Mesothelial cell of epicardium (in vitro differentiated cells): ENCODE results near the gene PKP4. TPM values are rescaled to one million over a fixed set of nuclear protein-coding genes. Genes with fewer than 3 reads are reported as not detected.

Source experiments
- DNase-seq, 2 experiments: peaks; one replicate each; pipeline ENCODE4 v3.0.0; 2021; ENCODE audit warnings: low spot score in 2 of 2; ENCODE audit not compliant: unreplicated experiment in 2 of 2
- H3K27ac Mint-ChIP-seq: 2 replicates; pipeline ENCODE4 v1.8.0; 2021; ENCODE audit warnings: mixed read lengths
- H3K27me3 Mint-ChIP-seq: 2 replicates; pipeline ENCODE4 v1.8.0; 2021; ENCODE audit warnings: low read depth, mixed read lengths
- H3K36me3 Mint-ChIP-seq: 2 replicates; pipeline ENCODE4 v1.8.0; 2021; ENCODE audit warnings: mixed read lengths
- H3K4me1 Mint-ChIP-seq: 2 replicates; pipeline ENCODE4 v1.8.0; 2021; ENCODE audit warnings: mixed read lengths
- H3K4me3 Mint-ChIP-seq: 2 replicates; pipeline ENCODE4 v1.8.0; 2021; ENCODE audit warnings: mild to moderate bottlenecking, moderate library complexity, mixed read lengths
- H3K9me3 Mint-ChIP-seq: 2 replicates; pipeline ENCODE4 v1.8.0; 2021; ENCODE audit warnings: mixed read lengths
- total RNA-seq: library from RNA; stranded (reverse); gene quantifications from 3 replicates; pipeline ENCODE4 v1.2.1, GENCODE V29; 2021
- TF ChIP-seq, protein P1 (sequence below): fragments of 200-600 bp; sonication (generic); IDR thresholded peaks from one replicate; pipeline ENCODE4 v1.5.0; 2021; ENCODE audit warnings: antibody characterized with exemption; ENCODE audit not compliant: unreplicated experiment

PKP4 gene
- total RNA-seq, 1 donor from 2014 or later = 70.8 TPM

DNA sequence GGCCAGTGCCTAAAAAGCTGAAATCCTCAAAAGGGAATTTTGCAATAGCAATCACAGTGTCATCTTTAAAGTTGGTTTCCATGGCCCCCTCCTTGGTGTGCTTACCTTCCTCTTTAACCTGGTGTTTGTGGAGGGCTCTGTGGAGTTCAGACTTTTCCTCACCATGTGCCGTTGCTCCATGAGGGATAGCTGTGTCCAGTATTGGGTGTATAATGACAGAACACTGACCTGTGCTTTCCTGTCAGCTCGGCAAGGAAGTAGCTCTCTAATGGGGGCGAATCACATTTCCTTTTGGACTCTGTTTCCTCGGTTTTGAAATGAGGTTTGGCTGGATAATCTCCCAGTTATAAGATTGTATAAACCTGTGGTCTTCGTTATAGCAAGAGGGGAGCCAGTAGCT, 172.4 kb downstream of the PKP4 start:
- Mint-ChIP-seq H3K27ac (no peak overlapping the region), H3K4me3 (no peak overlapping the region), H3K27me3 (no peaks in the 10 kb centered on the region), H3K9me3 (no peaks in the 10 kb centered on the region), H3K4me1 (no peaks in the 10 kb centered on the region), H3K36me3 (peaks cover 30% of the 10 kb centered on the region)
- no peak for DNase-seq
- TF ChIP-seq, protein P1, sequence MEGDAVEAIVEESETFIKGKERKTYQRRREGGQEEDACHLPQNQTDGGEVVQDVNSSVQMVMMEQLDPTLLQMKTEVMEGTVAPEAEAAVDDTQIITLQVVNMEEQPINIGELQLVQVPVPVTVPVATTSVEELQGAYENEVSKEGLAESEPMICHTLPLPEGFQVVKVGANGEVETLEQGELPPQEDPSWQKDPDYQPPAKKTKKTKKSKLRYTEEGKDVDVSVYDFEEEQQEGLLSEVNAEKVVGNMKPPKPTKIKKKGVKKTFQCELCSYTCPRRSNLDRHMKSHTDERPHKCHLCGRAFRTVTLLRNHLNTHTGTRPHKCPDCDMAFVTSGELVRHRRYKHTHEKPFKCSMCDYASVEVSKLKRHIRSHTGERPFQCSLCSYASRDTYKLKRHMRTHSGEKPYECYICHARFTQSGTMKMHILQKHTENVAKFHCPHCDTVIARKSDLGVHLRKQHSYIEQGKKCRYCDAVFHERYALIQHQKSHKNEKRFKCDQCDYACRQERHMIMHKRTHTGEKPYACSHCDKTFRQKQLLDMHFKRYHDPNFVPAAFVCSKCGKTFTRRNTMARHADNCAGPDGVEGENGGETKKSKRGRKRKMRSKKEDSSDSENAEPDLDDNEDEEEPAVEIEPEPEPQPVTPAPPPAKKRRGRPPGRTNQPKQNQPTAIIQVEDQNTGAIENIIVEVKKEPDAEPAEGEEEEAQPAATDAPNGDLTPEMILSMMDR = no peak

- no peaks in the 10 kb centered on the region for H3K27me3 Mint-ChIP-seq
- TF ChIP-seq, protein P1 = no peak
- DNase-seq = no peak
- peaks cover 5% of the 10 kb centered on the region for H3K4me1 Mint-ChIP-seq
- H3K27ac Mint-ChIP-seq = no peak overlapping the region
- H3K36me3 Mint-ChIP-seq = peaks cover 36% of the 10 kb centered on the region
- no peaks in the 10 kb centered on the region for H3K9me3 Mint-ChIP-seq
- H3K4me3 Mint-ChIP-seq = no peak overlapping the region
Measured at GRCh38 chr2:158633261-158633660, 176.5 kb downstream of the PKP4 start.

DNA sequence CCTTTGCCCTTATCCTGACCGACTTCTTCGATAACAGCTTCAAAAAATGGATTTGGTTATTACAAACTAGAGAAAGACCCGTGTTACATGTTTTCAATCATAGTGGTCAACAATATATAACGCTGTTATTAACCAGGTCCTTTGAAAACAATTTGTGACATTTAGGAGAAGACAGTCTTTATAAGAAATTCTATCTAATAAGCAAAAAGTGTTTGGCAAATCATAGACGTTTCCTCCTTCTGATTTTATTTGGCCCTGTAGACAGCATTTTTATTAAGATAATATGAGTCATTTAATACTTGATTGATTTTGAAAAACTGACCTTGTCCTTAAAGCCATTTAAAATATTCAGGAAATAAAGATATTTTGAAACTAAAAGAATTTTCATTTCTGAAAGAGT, 177.9 kb downstream of the PKP4 start:
- DNase-seq = no peak
- Mint-ChIP-seq H3K9me3 (no peaks in the 10 kb centered on the region), H3K4me3 (no peak overlapping the region), H3K36me3 (peaks cover 36% of the 10 kb centered on the region), H3K27me3 (no peaks in the 10 kb centered on the region), H3K27ac (no peak overlapping the region), H3K4me1 (peaks cover 5% of the 10 kb centered on the region)
- TF ChIP-seq, protein P1 = no peak

GRCh38 chr2:158635961-158636601, 179.3 kb downstream of the PKP4 start:
- no peak for DNase-seq
- H3K4me3 Mint-ChIP-seq = no peak overlapping the region
- H3K36me3 Mint-ChIP-seq = peaks cover 36% of the 10 kb centered on the region
- H3K27me3 Mint-ChIP-seq = no peaks in the 10 kb centered on the region
- no peaks in the 10 kb centered on the region for H3K9me3 Mint-ChIP-seq
- TF ChIP-seq, protein P1 = no peak
- H3K27ac Mint-ChIP-seq = peak overlapping the region; percentile 58
- peaks cover 5% of the 10 kb centered on the region for H3K4me1 Mint-ChIP-seq

- TF ChIP-seq, protein P1 = no peak
- Mint-ChIP-seq H3K4me3 (no peak overlapping the region), H3K27ac (no peak overlapping the region)
Measured at GRCh38 chr2:158637357-158637756, 180.6 kb downstream of the PKP4 start.

GRCh38 chr2:158644139-158644538, 187.4 kb downstream of the PKP4 start:
- Mint-ChIP-seq H3K4me3 (no peak overlapping the region), H3K27ac (no peak overlapping the region), H3K36me3 (peaks cover 19% of the 10 kb centered on the region), H3K27me3 (no peaks in the 10 kb centered on the region), H3K9me3 (no peaks in the 10 kb centered on the region), H3K4me1 (no peaks in the 10 kb centered on the region)
- TF ChIP-seq, protein P1 = no peak
- no peak for DNase-seq

More at GRCh38 chr2:158637357-158637756, 180.6 kb downstream of the PKP4 start:
- peaks cover 33% of the 10 kb centered on the region for H3K36me3 Mint-ChIP-seq
- H3K4me1 Mint-ChIP-seq = peaks cover 5% of the 10 kb centered on the region
- no peaks in the 10 kb centered on the region for H3K9me3 Mint-ChIP-seq
- no peak for DNase-seq
- no peaks in the 10 kb centered on the region for H3K27me3 Mint-ChIP-seq
